ENCODE results near the gene DLGAP5. TPM values are rescaled to one million over a fixed set of nuclear protein-coding genes. Genes with fewer than 3 reads are reported as not detected.

The DLGAP5 gene
- polyA plus RNA-seq, 1 donor (not counting 4 experiments of a cell fraction or from before 2014, with no cell fraction given): 15.3 TPM

- Histone ChIP-seq H4K20me1 (ENCODE audit: control insufficient read depth, extremely low read depth, insufficient read depth, low read length) (peaks cover 3% of the 10 kb centered on the region), H3K36me3 (ENCODE audit: control insufficient read depth in 2 of 2, extremely low read depth in 1 of 2, insufficient read depth in 2 of 2, low read length in 2 of 2) (peaks cover 14 to 48% of the 10 kb centered on the region in 2 experiments), H3K27ac (ENCODE audit: control insufficient read depth, insufficient read depth, low read length) (no peak overlapping the region), H3K27me3 (ENCODE audit: control insufficient read depth, extremely low read depth, insufficient read depth, low read length) (no peaks in the 10 kb centered on the region), H3K9ac (ENCODE audit: control insufficient read depth, extremely low read depth, insufficient read depth, low read length) (no peak overlapping the region), H3K9me3 (ENCODE audit: control insufficient read depth, low read depth, low read length) (no peaks in the 10 kb centered on the region), H3K9me1 (ENCODE audit: control insufficient read depth, extremely low read depth, insufficient read depth, low read length) (peaks cover 2% of the 10 kb centered on the region), H3K4me2 (ENCODE audit: control insufficient read depth, extremely low read depth, insufficient read depth, low read depth, low read length) (no peak overlapping the region), H3K4me3 (ENCODE audit: control insufficient read depth in 2 of 3, extremely low read depth in 1 of 3, insufficient read depth in 2 of 3, low read depth in 1 of 3, low read length in 3 of 3) (no peak overlapping the region), H3K4me1 (ENCODE audit: control insufficient read depth, extremely low read depth, insufficient read depth, low read length) (no peaks in the 10 kb centered on the region), H3K79me2 (ENCODE audit: control insufficient read depth, insufficient read depth, low read length) (no peaks in the 10 kb centered on the region), H2AFZ (ENCODE audit: control insufficient read depth, low read length) (no peak overlapping the region)
- dilution Hi-C loops (cut with MboI; ENCODE audit: extremely low pct_ligation_motif_present, low sequenced_read_pairs): no loop called here
- FAIRE-seq: no peak
- DNase-seq (ENCODE audit: low read depth, low spot score): no peak
- TF ChIP-seq CTCF (optimal IDR thresholded peaks at IDR 0.05 in 1 of 3, IDR thresholded peaks at IDR 0.05 in 1 of 3, conservative IDR thresholded peaks at IDR 0.05 in 1 of 3; ENCODE audit: extremely low read depth in 1 of 3, insufficient read depth in 2 of 3, low read length in 3 of 3): no peak
- TF ChIP-seq EZH2 (IDR thresholded peaks at IDR 0.05; ENCODE audit: low read length): no peak
Measured at GRCh38 chr14:55146425-55146824, 45.0 kb downstream of the DLGAP5 start.

- TF ChIP-seq EZH2 (IDR thresholded peaks at IDR 0.05; ENCODE audit: low read length) (no peak), CTCF (optimal IDR thresholded peaks at IDR 0.05 in 1 of 3, IDR thresholded peaks at IDR 0.05 in 1 of 3, conservative IDR thresholded peaks at IDR 0.05 in 1 of 3; ENCODE audit: extremely low read depth in 1 of 3, insufficient read depth in 2 of 3, low read length in 3 of 3) (no peak)
- dilution Hi-C loops (cut with MboI; ENCODE audit: extremely low pct_ligation_motif_present, low sequenced_read_pairs): no loop called here
- Histone ChIP-seq H3K27me3 (ENCODE audit: control insufficient read depth, extremely low read depth, insufficient read depth, low read length) (no peaks in the 10 kb centered on the region), H3K27ac (ENCODE audit: control insufficient read depth, insufficient read depth, low read length) (no peak overlapping the region), H3K36me3 (ENCODE audit: control insufficient read depth in 2 of 2, extremely low read depth in 1 of 2, insufficient read depth in 2 of 2, low read length in 2 of 2) (peaks cover 40 to 71% of the 10 kb centered on the region in 2 experiments), H2AFZ (ENCODE audit: control insufficient read depth, low read length) (no peak overlapping the region), H3K4me2 (ENCODE audit: control insufficient read depth, extremely low read depth, insufficient read depth, low read depth, low read length) (no peak overlapping the region), H4K20me1 (ENCODE audit: control insufficient read depth, extremely low read depth, insufficient read depth, low read length) (peaks cover 6% of the 10 kb centered on the region), H3K9me3 (ENCODE audit: control insufficient read depth, low read depth, low read length) (no peaks in the 10 kb centered on the region), H3K4me3 (ENCODE audit: control insufficient read depth in 2 of 3, extremely low read depth in 1 of 3, insufficient read depth in 2 of 3, low read depth in 1 of 3, low read length in 3 of 3) (no peak overlapping the region), H3K9me1 (ENCODE audit: control insufficient read depth, extremely low read depth, insufficient read depth, low read length) (peaks cover 4% of the 10 kb centered on the region), H3K79me2 (ENCODE audit: control insufficient read depth, insufficient read depth, low read length) (peaks cover 13% of the 10 kb centered on the region), H3K4me1 (ENCODE audit: control insufficient read depth, extremely low read depth, insufficient read depth, low read length) (peaks cover 1% of the 10 kb centered on the region), H3K9ac (ENCODE audit: control insufficient read depth, extremely low read depth, insufficient read depth, low read length) (no peak overlapping the region)
- FAIRE-seq (no peak), DNase-seq (ENCODE audit: low read depth, low spot score) (no peak)
Measured at GRCh38 chr14:55142466-55142865, 48.9 kb downstream of the DLGAP5 start.
